Fibroblast of villous mesenchyme (primary cell): ENCODE data around the gene MSS51. TPM values are rescaled to one million over a fixed set of nuclear protein-coding genes. Genes with fewer than 3 reads are reported as not detected.

ENCODE experiments used
- DNase-seq: peaks from one replicate; pipeline ENCODE4 v3.0.0-alpha.2; 2010; ENCODE audit warnings: low read depth
- H3K4me3 ChIP-seq: 2 replicates; pipeline ENCODE4 v1.5.1; 2011; ENCODE audit warnings: low read depth, mild to moderate bottlenecking, low read length
- total RNA-seq: library from RNA; depleted of rRNA; stranded (reverse); fragments of >200 nt; gene quantifications from 2 replicates; pipeline ENCODE4 v1.2.3, GENCODE V29; 2012
- TF ChIP-seq, protein P1 (sequence below): IDR thresholded peaks from 2 replicates; pipeline ENCODE4 v1.5.1; 2012; ENCODE audit warnings: low read depth, mild to moderate bottlenecking, low read length; ENCODE audit not compliant: insufficient read depth

Gene MSS51
- total RNA-seq, 1 donor = 1.3 TPM

DNA sequence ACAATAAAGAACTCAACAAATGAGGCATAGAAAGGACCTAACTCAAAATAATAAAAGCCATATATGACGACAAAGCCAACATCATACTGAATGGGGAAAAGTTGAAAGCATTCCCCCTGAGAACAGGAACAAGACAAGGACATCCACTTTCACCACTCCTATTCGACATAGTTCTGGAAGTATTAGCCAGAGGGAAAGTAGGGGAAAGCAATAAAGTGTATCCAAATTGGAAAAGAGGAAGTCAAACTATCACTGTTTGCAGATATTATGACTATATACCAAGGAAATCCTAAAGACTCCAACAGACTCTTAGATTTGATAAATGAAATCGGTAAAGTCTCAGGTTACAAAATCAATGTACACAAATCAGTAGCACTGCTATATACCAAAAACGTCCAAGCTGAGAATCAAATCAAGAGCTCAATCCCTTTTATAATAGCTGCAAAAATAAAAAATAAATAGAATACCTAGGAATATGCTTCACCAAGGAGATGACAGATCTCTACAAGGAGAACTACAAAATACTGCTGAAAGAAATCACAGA is 24.3 kb downstream of the MSS51 start:
- DNase-seq = no peak
- no peak overlapping the region for H3K4me3 ChIP-seq
- TF ChIP-seq, protein P1, sequence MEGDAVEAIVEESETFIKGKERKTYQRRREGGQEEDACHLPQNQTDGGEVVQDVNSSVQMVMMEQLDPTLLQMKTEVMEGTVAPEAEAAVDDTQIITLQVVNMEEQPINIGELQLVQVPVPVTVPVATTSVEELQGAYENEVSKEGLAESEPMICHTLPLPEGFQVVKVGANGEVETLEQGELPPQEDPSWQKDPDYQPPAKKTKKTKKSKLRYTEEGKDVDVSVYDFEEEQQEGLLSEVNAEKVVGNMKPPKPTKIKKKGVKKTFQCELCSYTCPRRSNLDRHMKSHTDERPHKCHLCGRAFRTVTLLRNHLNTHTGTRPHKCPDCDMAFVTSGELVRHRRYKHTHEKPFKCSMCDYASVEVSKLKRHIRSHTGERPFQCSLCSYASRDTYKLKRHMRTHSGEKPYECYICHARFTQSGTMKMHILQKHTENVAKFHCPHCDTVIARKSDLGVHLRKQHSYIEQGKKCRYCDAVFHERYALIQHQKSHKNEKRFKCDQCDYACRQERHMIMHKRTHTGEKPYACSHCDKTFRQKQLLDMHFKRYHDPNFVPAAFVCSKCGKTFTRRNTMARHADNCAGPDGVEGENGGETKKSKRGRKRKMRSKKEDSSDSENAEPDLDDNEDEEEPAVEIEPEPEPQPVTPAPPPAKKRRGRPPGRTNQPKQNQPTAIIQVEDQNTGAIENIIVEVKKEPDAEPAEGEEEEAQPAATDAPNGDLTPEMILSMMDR = no peak

DNA sequence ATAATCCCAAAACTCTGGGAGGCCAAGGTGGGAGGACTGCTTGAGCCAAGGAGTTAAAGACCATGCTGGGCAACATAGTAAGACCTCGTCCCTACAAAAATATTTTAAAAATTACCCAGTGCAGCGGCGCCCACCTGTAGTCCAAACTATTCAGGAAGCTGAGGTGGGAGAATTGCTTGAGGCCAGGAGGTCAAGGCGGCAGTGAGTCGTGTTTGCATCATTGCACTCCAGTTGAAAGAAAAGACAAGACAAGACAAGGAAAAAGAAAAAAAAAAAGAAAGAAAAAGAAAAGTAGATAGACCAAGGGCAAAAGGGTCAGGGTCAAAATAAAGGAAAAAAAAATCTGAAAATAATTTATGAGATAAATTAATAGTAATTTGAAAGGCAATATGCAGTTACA is 25.3 kb downstream of the MSS51 start:
- H3K4me3 ChIP-seq = no peak overlapping the region
- TF ChIP-seq, protein P1 = no peak
- DNase-seq = no peak

DNA sequence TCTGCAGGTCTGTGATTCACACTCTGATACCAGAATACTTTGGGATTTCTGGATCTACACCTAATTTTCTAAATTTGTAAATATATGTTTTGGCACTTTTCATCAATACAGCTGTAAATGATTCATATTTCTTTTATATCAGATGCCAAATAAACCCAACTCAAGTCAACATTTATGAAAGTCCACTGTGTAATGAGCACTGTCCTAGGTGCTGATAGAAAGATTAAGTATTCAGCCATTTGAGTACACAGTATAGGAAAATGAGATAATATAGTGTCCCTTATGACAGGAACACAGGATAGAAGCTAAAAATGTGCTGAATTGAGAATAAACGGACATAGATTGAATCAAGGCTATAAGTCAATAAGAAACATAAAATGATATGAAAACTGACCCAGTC is 25.9 kb downstream of the MSS51 start:
- no peak for DNase-seq
- H3K4me3 ChIP-seq = no peak overlapping the region
- TF ChIP-seq, protein P1 = no peak

DNA sequence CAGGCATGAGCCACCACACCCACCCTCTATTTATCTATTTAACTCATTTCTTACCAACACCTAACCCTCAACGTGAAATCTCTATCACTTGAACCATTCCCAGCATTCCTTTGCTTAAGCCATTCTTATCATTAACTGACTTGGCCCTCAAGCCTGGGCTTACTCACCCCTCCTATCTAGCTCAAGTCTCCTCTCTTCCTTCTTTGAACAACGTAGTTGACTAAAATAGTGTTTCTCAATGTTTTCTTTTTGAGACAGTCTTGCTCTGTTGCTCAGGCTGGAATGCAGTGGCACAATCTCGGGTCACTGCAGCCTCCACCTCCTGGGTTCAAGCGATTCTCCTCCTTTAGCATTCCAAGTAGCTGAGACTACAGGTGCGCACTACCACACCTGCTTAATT is 26.5 kb downstream of the MSS51 start:
- TF ChIP-seq, protein P1 = no peak
- no peak for DNase-seq
- no peak overlapping the region for H3K4me3 ChIP-seq

DNA sequence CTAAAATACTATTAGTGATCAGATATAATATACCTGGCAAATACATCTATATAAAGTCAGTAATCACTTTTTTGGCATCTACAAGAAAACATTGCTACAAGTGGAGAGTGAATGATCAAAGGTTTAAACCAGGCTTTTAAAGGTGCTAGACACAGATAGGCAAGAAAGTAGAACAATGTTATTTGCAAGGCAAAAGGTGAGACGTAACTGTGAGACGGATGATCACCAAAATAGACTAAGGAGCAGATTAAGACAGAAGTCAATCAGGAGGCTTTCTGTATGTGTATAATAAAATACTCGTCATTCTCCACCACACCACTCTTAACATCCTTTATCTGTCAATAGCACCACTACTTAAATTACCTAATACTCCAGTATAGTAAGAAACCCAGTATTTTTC is 27.8 kb downstream of the MSS51 start:
- H3K4me3 ChIP-seq = no peak overlapping the region
- TF ChIP-seq, protein P1 = no peak
- no peak for DNase-seq

DNA sequence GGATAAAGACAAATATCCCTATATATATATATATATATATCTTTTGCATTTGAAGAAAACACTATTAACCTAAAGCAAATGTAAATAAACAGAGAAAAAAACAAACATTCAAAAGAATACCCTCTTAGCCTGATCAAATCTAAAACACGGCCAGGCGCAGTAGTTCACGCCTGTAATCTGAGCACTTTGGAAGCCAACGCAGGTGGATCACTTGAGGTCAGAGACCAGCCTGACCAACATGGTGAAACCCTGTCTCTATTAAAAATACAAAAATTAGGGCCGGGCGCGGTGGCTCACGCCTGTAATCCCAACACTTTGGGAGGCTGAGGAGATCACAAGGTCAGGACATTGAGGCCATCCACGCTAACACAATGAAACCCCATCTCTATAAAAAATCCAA is 28.7 kb downstream of the MSS51 start:
- DNase-seq = no peak
- H3K4me3 ChIP-seq = no peak overlapping the region
- TF ChIP-seq, protein P1 = no peak

DNA sequence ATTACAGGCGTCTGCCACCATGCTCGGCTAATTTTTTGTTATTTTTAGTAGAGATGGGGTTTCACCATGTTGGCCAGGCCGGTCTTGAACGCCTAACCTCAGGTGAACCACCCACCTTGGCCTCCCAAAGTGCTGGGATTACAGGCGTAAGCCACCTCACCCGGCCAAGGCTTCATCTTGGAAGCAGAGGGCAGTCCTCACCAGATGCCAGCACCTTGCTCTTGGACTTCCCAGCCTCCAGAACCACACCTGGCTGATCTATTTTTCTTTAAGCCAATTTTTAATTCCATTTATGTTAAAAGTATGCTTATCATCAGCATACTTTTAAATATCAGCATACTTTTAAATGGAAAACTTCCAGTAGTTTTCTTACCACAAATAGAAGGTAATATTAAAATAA is 31.7 kb downstream of the MSS51 start:
- TF ChIP-seq, protein P1 = no peak
- H3K4me3 ChIP-seq = no peak overlapping the region
- no peak for DNase-seq
